H1 (cell line): ENCODE data around the gene CD300A.

ENCODE experiments used
- CEBPB ChIP-seq: IDR thresholded peaks from 2 replicates; pipeline ENCODE4 v1.6.1; 2012; ENCODE audit warnings: low read depth, low read length
- CTBP2 ChIP-seq: IDR thresholded peaks from 2 replicates; pipeline ENCODE4 v1.7.0; 2011; ENCODE audit warnings: borderline replicate concordance, mild to moderate bottlenecking, moderate library complexity, mixed read lengths, low read length; ENCODE audit not compliant: insufficient read depth, insufficient read length
- EZH2 ChIP-seq: fragments of 200-600 bp; sonication (generic); IDR thresholded peaks from 2 replicates; pipeline ENCODE4 v1.7.1; 2012; ENCODE audit warnings: low read depth, mild to moderate bottlenecking, moderate library complexity, low read length, inconsistent platforms; ENCODE audit not compliant: severe bottlenecking
- KDM5A ChIP-seq: fragments of 200-600 bp; IDR thresholded peaks from 2 replicates; pipeline ENCODE4 v1.7.1; 2012; ENCODE audit warnings: mild to moderate bottlenecking, low read length, inconsistent platforms, mixed read lengths
- POLR2A ChIP-seq, 2 experiments: IDR thresholded peaks; 1 replicate in 1 of 2; 2 replicates in 1 of 2; pipeline ENCODE4 v1.6.1; 2011; ENCODE audit warnings: low read depth in 2 of 2, low read length in 2 of 2, mild to moderate bottlenecking in 2 of 2; ENCODE audit errors: control extremely low read depth in 1 of 2
- POLR2AphosphoS5 ChIP-seq: IDR thresholded peaks from 2 replicates; pipeline ENCODE4 v1.6.1; 2011; ENCODE audit warnings: low read depth, low read length
- SP2 ChIP-seq: IDR thresholded peaks from 2 replicates; pipeline ENCODE4 v1.6.1; 2012; ENCODE audit warnings: mild to moderate bottlenecking, low read length, inconsistent platforms
- TAF7 ChIP-seq: optimal IDR thresholded peaks from 2 replicates; pipeline ENCODE3; 2011; ENCODE audit warnings: low read depth, mild to moderate bottlenecking, inconsistent platforms, low read length, moderate library complexity, borderline replicate concordance
- YY1 ChIP-seq: IDR thresholded peaks from 2 replicates; pipeline ENCODE4 v1.6.1; 2011; ENCODE audit warnings: low read depth, mild to moderate bottlenecking, low read length
- TF ChIP-seq, protein P1 (sequence below), 3 experiments: IDR thresholded peaks; 1 replicate in 2 of 3; 2 replicates in 1 of 3; pipeline versions ENCODE4 v1.5.1 to v1.6.1; 2011; ENCODE audit warnings: low read length in 3 of 3, mild to moderate bottlenecking in 3 of 3, inconsistent platforms in 2 of 3, low read depth in 1 of 3, moderate library complexity in 1 of 3; ENCODE audit not compliant: insufficient read depth in 1 of 3; ENCODE audit errors: control extremely low read depth in 1 of 3
- TF ChIP-seq, protein P2 (sequence below): IDR thresholded peaks from 2 replicates; pipeline ENCODE4 v1.6.1; 2012; ENCODE audit warnings: inconsistent platforms

DNA sequence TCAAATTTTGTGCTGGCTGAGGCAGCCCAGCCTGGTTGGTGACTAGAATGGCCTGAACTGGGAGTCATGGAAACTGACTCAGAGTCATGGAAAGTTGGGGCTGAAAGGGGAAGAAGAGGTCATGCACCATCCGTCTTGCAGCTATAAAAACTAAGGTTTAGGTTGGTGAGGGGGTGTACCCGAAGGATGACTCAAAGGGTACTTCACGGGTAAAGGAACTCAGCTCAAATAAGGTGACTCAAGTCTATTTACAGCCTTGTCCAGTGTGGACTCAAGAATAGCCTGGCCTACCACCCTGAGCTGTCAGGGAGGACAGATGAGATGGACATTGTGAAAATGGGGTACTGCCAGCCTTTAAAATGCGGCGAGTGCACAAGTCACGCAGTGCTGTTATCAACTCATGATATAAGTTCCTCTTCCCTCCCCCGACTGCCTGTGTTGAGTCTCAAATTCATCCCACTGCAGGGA, 46.2 kb downstream of the CD300A start:
- TF ChIP-seq, protein P1, sequence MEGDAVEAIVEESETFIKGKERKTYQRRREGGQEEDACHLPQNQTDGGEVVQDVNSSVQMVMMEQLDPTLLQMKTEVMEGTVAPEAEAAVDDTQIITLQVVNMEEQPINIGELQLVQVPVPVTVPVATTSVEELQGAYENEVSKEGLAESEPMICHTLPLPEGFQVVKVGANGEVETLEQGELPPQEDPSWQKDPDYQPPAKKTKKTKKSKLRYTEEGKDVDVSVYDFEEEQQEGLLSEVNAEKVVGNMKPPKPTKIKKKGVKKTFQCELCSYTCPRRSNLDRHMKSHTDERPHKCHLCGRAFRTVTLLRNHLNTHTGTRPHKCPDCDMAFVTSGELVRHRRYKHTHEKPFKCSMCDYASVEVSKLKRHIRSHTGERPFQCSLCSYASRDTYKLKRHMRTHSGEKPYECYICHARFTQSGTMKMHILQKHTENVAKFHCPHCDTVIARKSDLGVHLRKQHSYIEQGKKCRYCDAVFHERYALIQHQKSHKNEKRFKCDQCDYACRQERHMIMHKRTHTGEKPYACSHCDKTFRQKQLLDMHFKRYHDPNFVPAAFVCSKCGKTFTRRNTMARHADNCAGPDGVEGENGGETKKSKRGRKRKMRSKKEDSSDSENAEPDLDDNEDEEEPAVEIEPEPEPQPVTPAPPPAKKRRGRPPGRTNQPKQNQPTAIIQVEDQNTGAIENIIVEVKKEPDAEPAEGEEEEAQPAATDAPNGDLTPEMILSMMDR (IDR thresholded peaks at IDR 0.05; ENCODE audit: control extremely low read depth in 1 of 3, insufficient read depth in 1 of 3, low read depth in 1 of 3, low read length in 3 of 3): no peak
- TF ChIP-seq EZH2 (no peak), CTBP2 (no peak), POLR2A (IDR thresholded peaks at IDR 0.05; ENCODE audit: control extremely low read depth in 1 of 2, low read depth in 2 of 2, low read length in 2 of 2) (no peak), TAF7 (no peak), KDM5A (no peak), POLR2AphosphoS5 (no peak), YY1 (no peak), CEBPB (no peak), SP2 (no peak)
- TF ChIP-seq, protein P2, sequence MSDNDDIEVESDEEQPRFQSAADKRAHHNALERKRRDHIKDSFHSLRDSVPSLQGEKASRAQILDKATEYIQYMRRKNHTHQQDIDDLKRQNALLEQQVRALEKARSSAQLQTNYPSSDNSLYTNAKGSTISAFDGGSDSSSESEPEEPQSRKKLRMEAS: no peak
